DND-41 (cell line): ENCODE data around the gene WEE1.

Source experiments
- ATAC-seq: fragments of 200-7000 bp; cut with Tn5 transposase; 3 replicates; pipeline ENCODE4 v1.9.1; 2021; ENCODE audit warnings: low read depth; ENCODE audit not compliant: insufficient read depth
- DNase-seq: peaks from one replicate; pipeline ENCODE4 v3.0.0-alpha.2; 2020
- H2AFZ ChIP-seq: 2 replicates; pipeline ENCODE4 v1.6.0; 2012; ENCODE audit warnings: low read depth, low read length
- H3K27ac ChIP-seq: 2 replicates; pipeline ENCODE4 v1.5.1; 2012; ENCODE audit warnings: low read length, inconsistent platforms
- H3K27me3 ChIP-seq: fragments of 200-600 bp; sonication (generic); 2 replicates; pipeline ENCODE4 v1.6.0; 2012; ENCODE audit warnings: low read length, mild to moderate bottlenecking, inconsistent platforms; ENCODE audit not compliant: insufficient read depth, poor library complexity
- H3K36me3 ChIP-seq: 2 replicates; pipeline ENCODE4 v1.5.1; 2012; ENCODE audit warnings: low read length, inconsistent platforms; ENCODE audit not compliant: insufficient read depth
- H3K4me1 ChIP-seq: 2 replicates; pipeline ENCODE4 v1.5.1; 2012; ENCODE audit warnings: mild to moderate bottlenecking, low read length; ENCODE audit not compliant: insufficient read depth
- H3K4me2 ChIP-seq: 2 replicates; pipeline ENCODE4 v1.6.0; 2012; ENCODE audit warnings: mild to moderate bottlenecking, moderate library complexity, low read length, inconsistent platforms; ENCODE audit not compliant: insufficient read depth
- H3K4me3 ChIP-seq, 2 experiments: fragments of 200-600 bp in 1 of 2; shearing (Covaris generic) in 1 of 2; 2 replicates each; pipeline ENCODE4 v1.5.1; 2012 to 2016; ENCODE audit warnings: inconsistent platforms in 2 of 2, low read length in 2 of 2, mild to moderate bottlenecking in 2 of 2, low read depth in 1 of 2, moderate library complexity in 1 of 2
- H3K79me2 ChIP-seq: 2 replicates; pipeline ENCODE4 v1.6.0; 2012; ENCODE audit warnings: low read length, inconsistent platforms; ENCODE audit not compliant: insufficient read depth
- H3K9ac ChIP-seq: 2 replicates; pipeline ENCODE4 v1.6.0; 2012; ENCODE audit warnings: low read depth, mild to moderate bottlenecking, inconsistent platforms, low read length, moderate library complexity
- H3K9me3 ChIP-seq: 2 replicates; pipeline ENCODE4 v1.5.1; 2012; ENCODE audit warnings: low read length, moderate library complexity, mild to moderate bottlenecking, inconsistent platforms; ENCODE audit not compliant: insufficient read depth, severe bottlenecking
- H4K20me1 ChIP-seq: 2 replicates; pipeline ENCODE4 v1.6.0; 2012; ENCODE audit warnings: low read length; ENCODE audit not compliant: insufficient read depth
- CTCF ChIP-seq: IDR thresholded peaks from 2 replicates; pipeline ENCODE4 v1.5.1; 2012; ENCODE audit warnings: borderline replicate concordance, low read length, moderate library complexity, mild to moderate bottlenecking; ENCODE audit not compliant: poor library complexity, severe bottlenecking; ENCODE audit errors: extremely low read depth
- EZH2 ChIP-seq: IDR thresholded peaks from 3 replicates; pipeline ENCODE4 v1.6.1; 2012; ENCODE audit warnings: borderline replicate concordance, low read depth, mild to moderate bottlenecking, moderate library complexity, low read length, inconsistent platforms; ENCODE audit not compliant: severe bottlenecking

Gene WEE1

GRCh38 chr11:9594267-9595046 lies 21.0 kb downstream of the WEE1 start:
- ATAC-seq = no peak
- TF ChIP-seq EZH2 = no peak
- no peak for TF ChIP-seq CTCF

GRCh38 chr11:9596926-9597464 lies 23.5 kb downstream of the WEE1 start:
- Histone ChIP-seq H3K79me2 (no peaks in the 10 kb centered on the region), H3K9me3 (no peaks in the 10 kb centered on the region), H3K4me1 (peaks cover 20% of the 10 kb centered on the region), H3K4me3 (no peak overlapping the region), H3K27ac (no peak overlapping the region), H3K4me2 (no peak overlapping the region), H3K36me3 (no peaks in the 10 kb centered on the region), H3K9ac (no peak overlapping the region), H4K20me1 (no peaks in the 10 kb centered on the region), H2AFZ (no peak overlapping the region), H3K27me3 (no peaks in the 10 kb centered on the region)
- TF ChIP-seq CTCF (no peak), EZH2 (no peak)
- no peak for DNase-seq
- no peak for ATAC-seq

More at GRCh38 chr11:9594267-9595046, 21.0 kb downstream of the WEE1 start:
- Histone ChIP-seq H3K4me3 (no peak overlapping the region), H3K4me1 (no peaks in the 10 kb centered on the region), H4K20me1 (no peaks in the 10 kb centered on the region; the same call in 1 of the 2 replicates), H3K79me2 (no peaks in the 10 kb centered on the region), H3K27me3 (no peaks in the 10 kb centered on the region), H3K4me2 (no peak overlapping the region), H3K27ac (no peak overlapping the region), H2AFZ (no peak overlapping the region; the same call in 1 of the 2 replicates), H3K9me3 (no peaks in the 10 kb centered on the region), H3K36me3 (peaks cover 12% of the 10 kb centered on the region), H3K9ac (no peak overlapping the region)
- no peak for DNase-seq

- Histone ChIP-seq H4K20me1 (no peaks in the 10 kb centered on the region), H3K9me3 (no peaks in the 10 kb centered on the region), H3K27me3 (no peaks in the 10 kb centered on the region), H3K9ac (peak overlapping the region; percentile 59; the same call in 1 of the 2 replicates), H2AFZ (no peak overlapping the region), H3K36me3 (no peaks in the 10 kb centered on the region), H3K79me2 (no peaks in the 10 kb centered on the region), H3K4me1 (peaks cover 34% of the 10 kb centered on the region), H3K4me2 (peak overlapping the region; percentile 73; the same call in 1 of the 2 replicates), H3K27ac (peak overlapping the region; percentile 89), H3K4me3 (no peak overlapping the region)
- DNase-seq (no peak), ATAC-seq (no peak)
- no peak for TF ChIP-seq CTCF
- TF ChIP-seq EZH2 = no peak
Observed at GRCh38 chr11:9600166-9600565, 26.7 kb downstream of the WEE1 start.
